SHP77 (cell line): ENCODE data around the gene TXNDC8.
"Not testable (repeated sequence)": the region's sequence is repeated elsewhere in the genome, so short reads cannot be mapped to it uniquely, and the experiment has no call there.

Source experiments
- DNase-seq, 2 experiments: peaks; one replicate each; lab custom pipeline; 2025; lab: John Stamatoyannopoulos, UW

Gene TXNDC8

GRCh38 chr9:110337727-110338126 is at the start of gene TXNDC8:
TSS of gene TXNDC8 (minus strand) at chr9:110337863.
- DNase-seq = no peak

GRCh38 chr9:110383491-110383890 is 45.8 kb upstream of the TXNDC8 start:
- DNase-seq = no peak

DNA sequence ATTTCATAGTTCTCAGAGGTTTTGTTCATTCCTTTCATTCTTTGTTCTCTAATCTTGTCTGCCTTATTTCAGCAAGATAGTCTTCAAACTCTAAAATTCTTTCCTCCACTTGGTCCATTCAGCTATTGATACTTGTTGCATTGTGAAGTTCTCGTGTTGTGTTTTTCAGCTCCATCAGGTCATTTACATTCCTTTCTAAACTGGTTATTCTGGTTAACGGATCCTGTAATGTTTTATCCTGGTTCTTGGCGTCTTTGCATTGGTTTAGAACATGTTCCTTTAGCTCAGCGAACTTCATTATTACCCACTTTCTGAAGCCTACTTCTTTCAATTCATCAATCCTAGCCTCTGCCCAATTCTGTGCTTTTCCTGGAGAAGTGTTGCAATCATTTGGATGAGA is 45.1 kb upstream of the TXNDC8 start:
- DNase-seq = no peak

DNA sequence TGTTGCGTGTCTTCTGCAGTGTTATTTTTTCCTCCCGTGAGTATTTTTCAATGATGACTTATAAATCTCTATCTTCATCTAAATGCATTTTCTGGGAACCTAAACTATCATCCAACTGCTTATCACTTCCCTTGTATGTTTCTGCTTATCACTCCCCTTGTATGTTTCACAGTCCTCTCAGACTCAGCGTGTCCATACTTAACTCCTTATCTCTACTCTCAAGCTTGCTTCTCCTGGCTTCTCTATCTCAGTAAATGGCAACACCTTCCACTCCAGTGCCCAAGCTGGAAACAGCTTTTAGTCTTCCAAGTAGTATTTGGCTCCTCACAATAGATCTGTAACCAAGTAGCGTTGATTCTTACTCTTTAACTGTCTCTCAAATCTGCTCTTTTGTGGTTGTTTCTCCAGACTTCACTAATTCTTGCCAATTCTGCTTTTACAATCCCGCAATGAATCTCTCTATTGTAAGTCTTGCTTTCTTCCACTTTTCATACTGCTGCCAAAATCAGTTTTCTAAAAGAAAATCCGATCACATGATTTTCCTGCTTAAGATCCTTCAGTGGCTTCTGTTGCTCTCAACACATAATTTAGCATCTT is 33.8 kb upstream of the TXNDC8 start:
- no peak for DNase-seq

DNA sequence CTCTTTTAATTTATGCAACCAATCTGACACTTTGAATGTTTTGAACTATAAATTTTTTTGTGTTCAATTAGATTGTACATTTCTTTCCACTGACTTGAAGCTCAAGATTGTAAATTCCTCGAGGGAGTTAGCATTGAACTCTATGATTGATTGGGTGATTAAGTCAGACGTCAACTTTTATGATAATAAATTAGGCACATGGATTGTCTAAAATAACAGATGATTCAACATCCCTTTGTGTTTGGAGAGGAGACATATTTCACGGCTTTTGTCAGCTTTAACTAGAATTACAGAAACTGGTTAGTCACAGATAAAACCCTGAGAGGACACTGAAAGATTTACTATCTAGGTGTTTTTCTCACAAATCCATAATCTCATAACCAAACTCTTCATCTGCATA is 32.7 kb upstream of the TXNDC8 start:
- peak in 1 of 2 experiments; percentile 2 for DNase-seq

- no peak for DNase-seq
Measured at GRCh38 chr9:110364451-110364850, 26.8 kb upstream of the TXNDC8 start.

GRCh38 chr9:110358992-110359391 is 21.3 kb upstream of the TXNDC8 start:
- not testable (repeated sequence) for DNase-seq

DNA sequence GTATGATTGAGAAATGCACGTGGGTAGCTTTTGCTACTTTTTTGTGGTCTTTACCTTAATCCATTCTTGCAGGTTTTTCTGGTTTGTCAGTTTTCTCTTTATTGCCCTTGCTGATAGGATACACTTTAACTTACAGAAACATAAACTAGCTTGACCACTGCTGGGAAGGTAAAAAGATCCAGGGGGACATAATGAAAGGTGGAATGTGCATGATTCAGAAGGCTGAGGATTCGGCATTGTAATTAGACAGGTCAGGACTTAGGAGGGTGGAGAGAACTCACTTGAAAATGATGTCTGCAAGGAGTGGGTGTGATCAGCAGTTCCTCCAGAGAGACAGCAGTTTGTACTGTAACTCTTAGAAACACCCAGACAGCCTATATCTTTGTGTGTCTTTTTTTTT is 19.8 kb upstream of the TXNDC8 start:
- DNase-seq = no peak

DNA sequence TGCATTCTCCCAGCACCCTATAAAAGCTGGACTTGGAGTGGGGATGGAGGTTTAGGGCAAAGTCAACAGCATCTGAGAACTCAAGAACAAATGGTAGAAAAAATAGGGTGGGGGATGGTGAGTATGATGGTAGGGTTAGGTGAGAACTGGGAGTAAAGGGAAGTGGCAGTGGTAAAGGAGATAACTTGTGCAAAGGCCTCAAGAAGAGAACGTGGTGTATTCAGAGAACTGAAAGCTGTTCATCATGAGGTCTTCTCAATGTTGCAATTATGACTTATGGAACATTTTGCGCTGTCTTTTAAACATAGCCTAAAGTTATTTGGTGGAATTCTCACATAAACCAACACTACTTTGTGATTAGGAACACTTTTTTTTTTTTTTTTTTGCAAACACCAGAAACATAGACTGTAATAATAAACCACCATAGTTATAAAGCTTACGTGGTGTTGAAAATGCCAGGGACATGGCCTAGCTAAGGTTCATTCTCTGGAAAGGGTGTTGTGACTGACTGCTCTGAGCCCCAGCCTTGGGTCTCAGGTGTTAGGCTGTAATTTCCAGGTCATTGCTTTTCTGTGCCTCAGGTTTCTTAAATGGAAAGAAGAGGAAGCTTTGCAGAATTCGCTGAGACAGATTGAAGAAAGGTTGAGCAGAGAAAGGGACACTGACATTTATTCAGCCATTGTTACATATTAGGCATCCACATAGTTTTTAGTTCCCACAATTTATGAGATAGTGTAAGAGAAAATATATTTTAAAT is 19.2 kb upstream of the TXNDC8 start:
- DNase-seq = no peak

- no peak for DNase-seq
Measured at GRCh38 chr9:110355911-110356310, 18.2 kb upstream of the TXNDC8 start.

GRCh38 chr9:110351009-110351467 is 13.4 kb upstream of the TXNDC8 start:
- no peak for DNase-seq

DNA sequence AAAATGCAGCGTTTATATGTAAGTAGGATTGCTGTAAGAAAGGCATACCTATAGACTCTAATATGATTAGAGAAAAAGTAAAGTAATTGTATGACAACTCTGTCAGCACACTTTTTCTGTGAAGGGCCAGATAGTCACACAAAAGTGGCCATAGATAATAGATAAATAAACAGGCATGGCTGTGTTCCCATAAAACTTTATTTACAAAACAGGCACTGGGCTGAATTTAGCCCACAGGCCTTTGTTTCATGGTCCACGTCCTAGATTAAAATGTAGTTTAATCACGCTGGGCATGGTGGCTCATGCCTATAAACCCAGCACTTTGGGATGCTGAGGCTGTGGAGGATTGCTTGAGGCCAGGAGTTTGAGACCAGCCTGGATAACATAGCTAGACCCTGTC is 8.7 kb upstream of the TXNDC8 start:
- DNase-seq = no peak

GRCh38 chr9:110344821-110345220 is 7.2 kb upstream of the TXNDC8 start:
- no peak for DNase-seq

- DNase-seq = no peak
Measured at GRCh38 chr9:110343551-110343950, 5.9 kb upstream of the TXNDC8 start.

DNA sequence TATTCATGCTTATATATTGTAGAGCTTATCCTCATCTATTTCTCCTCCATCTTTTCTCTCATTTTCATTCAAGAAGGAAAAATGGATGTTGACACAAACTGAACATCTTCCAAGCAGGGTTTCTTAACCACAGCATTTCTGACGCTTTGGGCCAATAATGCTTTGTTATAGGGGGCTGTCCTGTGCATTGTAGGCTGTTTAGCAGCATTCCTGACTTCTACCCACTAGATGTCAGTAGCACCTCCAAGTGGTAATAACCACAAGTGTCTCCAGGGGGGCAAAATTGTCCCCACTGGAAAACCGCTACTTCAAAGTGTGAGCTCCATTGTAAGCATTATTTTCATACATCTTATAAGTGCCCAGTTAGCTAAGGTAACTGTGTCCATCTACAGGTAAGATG is 2.6 kb upstream of the TXNDC8 start:
- no peak for DNase-seq

DNA sequence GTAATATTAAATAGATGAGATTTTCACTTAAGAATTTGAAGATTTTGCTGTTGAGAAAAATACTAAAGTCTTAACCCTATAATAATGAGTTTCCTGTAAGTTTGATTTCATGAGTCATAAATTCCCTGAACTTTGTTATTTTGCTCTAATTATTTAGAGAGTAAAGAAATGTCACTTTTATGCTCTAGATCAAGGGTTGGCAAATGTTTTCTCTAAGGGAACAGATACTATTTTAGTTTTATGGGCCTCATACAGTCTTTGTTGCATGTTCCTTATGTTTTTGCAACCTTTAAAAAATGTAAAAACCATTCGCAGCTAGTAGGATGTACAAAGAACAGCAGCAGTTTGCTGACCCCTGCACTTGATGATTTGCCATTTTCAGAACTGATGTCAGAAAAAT is 480 bp upstream of the TXNDC8 start:
- DNase-seq = no peak

- DNase-seq = no peak
Measured at GRCh38 chr9:110336363-110336762, 1.3 kb downstream of the TXNDC8 start.

DNA sequence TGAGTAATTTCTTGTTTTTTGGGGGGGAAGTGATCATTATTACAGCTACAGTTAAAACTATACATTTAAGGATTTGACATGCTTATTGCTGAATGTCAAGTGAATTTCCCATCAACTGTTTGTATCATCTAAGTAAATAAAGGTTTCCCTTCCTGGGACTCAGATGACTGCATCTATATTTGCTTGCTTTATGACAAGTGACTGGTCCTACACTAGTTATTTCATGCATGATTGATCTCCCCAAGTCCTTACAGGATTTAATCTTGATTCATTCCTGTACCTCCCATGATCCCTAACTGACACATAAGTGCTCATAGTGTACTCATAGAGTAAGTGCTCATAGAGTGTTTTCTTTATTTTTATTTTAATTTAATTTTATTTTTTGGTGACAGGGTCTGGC is 2.8 kb downstream of the TXNDC8 start:
- peak; percentile 28 to 44 for DNase-seq

DNA sequence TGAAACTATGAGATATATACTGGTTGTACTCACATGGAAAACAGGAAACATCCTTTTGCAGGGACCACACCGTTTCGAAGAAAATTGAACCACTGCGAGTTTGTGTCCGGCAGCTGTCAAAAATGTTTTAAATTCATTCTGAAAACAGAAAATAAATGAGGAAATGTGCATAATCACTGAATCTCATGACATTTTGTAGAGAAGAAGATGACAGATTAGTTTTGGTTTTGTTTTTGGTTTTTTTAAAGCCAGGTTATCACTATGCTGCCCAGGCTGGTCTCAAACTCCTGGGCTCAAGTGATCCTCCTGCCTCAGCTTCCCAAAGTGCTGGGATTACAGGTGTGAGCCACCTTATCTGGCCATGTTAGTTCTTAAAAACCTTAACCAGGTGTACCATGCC is 3.5 kb downstream of the TXNDC8 start:
- DNase-seq = no peak

DNA sequence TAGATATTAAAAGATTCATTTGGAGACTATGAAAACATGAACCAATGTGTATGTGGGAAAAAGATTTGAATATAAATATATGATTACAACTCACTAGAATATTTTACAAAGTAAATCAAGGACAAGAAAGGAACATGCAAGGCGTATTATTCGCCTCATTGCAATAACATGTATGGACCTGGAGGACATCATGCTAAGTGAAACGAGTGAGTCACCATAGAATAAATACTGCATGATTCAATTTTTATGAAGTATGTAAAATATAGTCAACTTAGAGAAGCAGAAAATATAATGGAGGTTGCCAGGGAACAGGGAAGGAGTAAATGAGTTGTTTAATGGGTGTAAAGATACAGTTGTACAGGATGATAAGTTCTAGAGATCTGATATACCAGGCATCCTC is 4.9 kb downstream of the TXNDC8 start:
- no peak for DNase-seq

GRCh38 chr9:110330484-110331105 is 7.1 kb downstream of the TXNDC8 start:
- no peak for DNase-seq

DNA sequence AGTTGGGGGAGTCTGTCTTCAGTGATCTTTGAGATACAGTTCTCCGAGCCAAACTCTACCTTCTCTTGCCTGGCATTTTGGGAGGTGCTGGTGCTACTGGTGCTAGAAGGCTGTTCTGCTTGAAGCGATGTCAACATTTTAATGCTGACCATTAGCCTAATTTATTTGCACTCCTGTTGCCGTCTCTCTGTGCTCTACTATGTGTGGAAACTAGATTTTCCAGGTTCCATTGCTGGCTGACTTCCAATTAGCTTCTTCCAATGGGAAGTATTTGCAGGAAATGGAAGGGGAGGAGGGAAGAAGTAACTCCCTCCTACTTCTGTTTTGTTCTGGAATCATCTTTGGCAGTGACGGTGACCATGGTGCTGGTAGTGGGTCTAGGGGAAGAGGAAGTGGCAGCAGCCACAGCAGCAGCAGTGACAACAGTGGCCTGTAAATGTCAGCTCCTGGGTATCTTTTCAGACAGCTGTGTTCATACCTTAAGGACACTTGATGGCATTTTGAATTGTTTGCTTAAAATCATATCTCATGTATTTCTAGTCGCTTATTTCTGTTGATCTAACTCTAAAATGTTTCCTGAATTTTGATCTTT is 7.9 kb downstream of the TXNDC8 start:
- peak in 1 of 2 experiments; percentile 9 for DNase-seq

- DNase-seq = no peak
Measured at GRCh38 chr9:110328763-110329162, 8.9 kb downstream of the TXNDC8 start.
